SJSA1 (cell line): ENCODE data around the gene TSEN34. TPM values are rescaled to one million over a fixed set of nuclear protein-coding genes. Genes with fewer than 3 reads are reported as not detected.
"Not testable (repeated sequence)": the region's sequence is repeated elsewhere in the genome, so short reads cannot be mapped to it uniquely, and the experiment has no call there.

ENCODE experiments used
- DNase-seq, 2 experiments: peaks; one replicate each; pipeline ENCODE4 v3.0.0-alpha.2; 2015 to 2020; ENCODE audit warnings: low spot score in 2 of 2, low read depth in 1 of 2
- H3K27ac ChIP-seq: fragments of 250-450 bp; sonication (Bioruptor Pico); 2 replicates; pipeline ENCODE4 v1.5.1; 2020; ENCODE audit warnings: mild to moderate bottlenecking, moderate library complexity
- H3K27me3 ChIP-seq: fragments of 250-450 bp; sonication (Bioruptor Pico); replicated peaks from 2 replicates; pipeline ENCODE4 v1.5.1; 2020; ENCODE audit warnings: mild to moderate bottlenecking, moderate library complexity
- H3K36me3 ChIP-seq: fragments of 250-450 bp; sonication (Bioruptor Pico); 2 replicates; pipeline ENCODE4 v1.5.1; 2020; ENCODE audit warnings: mild to moderate bottlenecking
- H3K4me1 ChIP-seq: fragments of 250-450 bp; sonication (Bioruptor Pico); replicated peaks from 2 replicates; pipeline ENCODE4 v1.6.1; 2021; ENCODE audit warnings: mild to moderate bottlenecking
- H3K4me3 ChIP-seq: fragments of 250-450 bp; sonication (Bioruptor Pico); 2 replicates; pipeline ENCODE4 v1.5.1; 2020; ENCODE audit warnings: mild to moderate bottlenecking
- H3K9me3 ChIP-seq: fragments of 250-450 bp; sonication (Bioruptor Pico); replicated peaks from 2 replicates; pipeline ENCODE4 v1.5.1; 2020; ENCODE audit warnings: mild to moderate bottlenecking
- total RNA-seq: library from RNA; depleted of rRNA; stranded (reverse); fragments of >200 nt; shearing (Covaris generic); gene quantifications from 2 replicates; pipeline ENCODE4 v1.2.3, GENCODE V29; 2014

Gene TSEN34
- total RNA-seq, 1 experiment from 2014 or later, result 85.4 TPM

GRCh38 chr19:54216869-54217268 is 25.8 kb downstream of the TSEN34 start:
- peak in 1 of 2 experiments; percentile 25 for DNase-seq
- no peaks in the 10 kb centered on the region for H3K36me3 ChIP-seq
- H3K4me3 ChIP-seq, result no peak overlapping the region
- H3K4me1 ChIP-seq, result no peaks in the 10 kb centered on the region
- H3K27me3 ChIP-seq, result no peaks in the 10 kb centered on the region
- H3K27ac ChIP-seq, result no peak overlapping the region
- H3K9me3 ChIP-seq, result no peaks in the 10 kb centered on the region

- peak in 1 of 2 experiments; percentile 32 for DNase-seq
- H3K27ac ChIP-seq, H3K36me3 ChIP-seq, H3K9me3 ChIP-seq, H3K27me3 ChIP-seq, H3K4me3 ChIP-seq, H3K4me1 ChIP-seq: not testable (repeated sequence)
Observed at GRCh38 chr19:54217517-54218247, 26.6 kb downstream of the TSEN34 start.

- DNase-seq, result peak in 1 of 2 experiments; percentile 28
- H3K4me3 ChIP-seq, result no peak overlapping the region
- no peaks in the 10 kb centered on the region for H3K4me1 ChIP-seq
- no peak overlapping the region for H3K27ac ChIP-seq
- no peaks in the 10 kb centered on the region for H3K36me3 ChIP-seq
- H3K27me3 ChIP-seq, result peaks cover 3% of the 10 kb centered on the region
- H3K9me3 ChIP-seq, result no peaks in the 10 kb centered on the region
Observed at GRCh38 chr19:54218259-54218658, 27.2 kb downstream of the TSEN34 start.

GRCh38 chr19:54218960-54219661 is 28.0 kb downstream of the TSEN34 start:
- Histone ChIP-seq H3K27me3 (peaks cover 4% of the 10 kb centered on the region), H3K36me3 (no peaks in the 10 kb centered on the region), H3K9me3 (no peaks in the 10 kb centered on the region), H3K27ac (no peak overlapping the region), H3K4me3 (no peak overlapping the region), H3K4me1 (no peaks in the 10 kb centered on the region)
- DNase-seq, result peak in 1 of 2 experiments; percentile 39

GRCh38 chr19:54219702-54220101 is 28.6 kb downstream of the TSEN34 start:
- not testable (repeated sequence) for H3K36me3 ChIP-seq, H3K27ac ChIP-seq, H3K4me1 ChIP-seq, H3K4me3 ChIP-seq, H3K27me3 ChIP-seq, H3K9me3 ChIP-seq
- peak in 1 of 2 experiments; percentile 35 for DNase-seq

GRCh38 chr19:54221947-54222346 is 30.8 kb downstream of the TSEN34 start:
- peak in 1 of 2 experiments; percentile 25 for DNase-seq
- H3K27ac ChIP-seq, H3K36me3 ChIP-seq, H3K9me3 ChIP-seq, H3K4me1 ChIP-seq, H3K4me3 ChIP-seq: not testable (repeated sequence)
- peaks cover 14% of the 10 kb centered on the region for H3K27me3 ChIP-seq

GRCh38 chr19:54222474-54223276 is 31.6 kb downstream of the TSEN34 start, which contains the start of gene LILRB3:
Gene LILRB3 (minus strand): TSS chr19:54223007. CDS start chr19:54222976, 31 bp downstream.
- not testable (repeated sequence) for H3K9me3 ChIP-seq, H3K4me1 ChIP-seq, H3K27ac ChIP-seq, H3K36me3 ChIP-seq, H3K4me3 ChIP-seq
- DNase-seq, result peak in 1 of 2 experiments; percentile 47
- peaks cover 19% of the 10 kb centered on the region for H3K27me3 ChIP-seq

GRCh38 chr19:54223277-54223936 is 32.3 kb downstream of the TSEN34 start:
- not testable (repeated sequence) for H3K36me3 ChIP-seq, H3K4me3 ChIP-seq, H3K4me1 ChIP-seq, H3K9me3 ChIP-seq, H3K27ac ChIP-seq
- peak in 1 of 2 experiments; percentile 35 for DNase-seq
- H3K27me3 ChIP-seq, result peaks cover 26% of the 10 kb centered on the region

- not testable (repeated sequence) for H3K27ac ChIP-seq, H3K4me3 ChIP-seq, H3K9me3 ChIP-seq, H3K4me1 ChIP-seq, H3K36me3 ChIP-seq
- peak in 1 of 2 experiments; percentile 28 for DNase-seq
- H3K27me3 ChIP-seq, result peaks cover 28% of the 10 kb centered on the region
Observed at GRCh38 chr19:54223937-54224281, 32.8 kb downstream of the TSEN34 start.

GRCh38 chr19:54224619-54225018 is 33.5 kb downstream of the TSEN34 start:
- not testable (repeated sequence) for H3K4me1 ChIP-seq, H3K9me3 ChIP-seq, H3K4me3 ChIP-seq, H3K27ac ChIP-seq, H3K36me3 ChIP-seq
- peaks cover 31% of the 10 kb centered on the region for H3K27me3 ChIP-seq
- DNase-seq, result peak in 1 of 2 experiments; percentile 21

GRCh38 chr19:54229146-54229545 is 38.0 kb downstream of the TSEN34 start:
- Histone ChIP-seq H3K4me1 (no peaks in the 10 kb centered on the region), H3K4me3 (no peak overlapping the region), H3K9me3 (no peaks in the 10 kb centered on the region), H3K27me3 (peaks cover 32% of the 10 kb centered on the region), H3K36me3 (no peaks in the 10 kb centered on the region), H3K27ac (no peak overlapping the region)
- peak in 1 of 2 experiments; percentile 28 for DNase-seq

GRCh38 chr19:54230031-54230430 is 38.9 kb downstream of the TSEN34 start:
- Histone ChIP-seq H3K27ac (no peak overlapping the region), H3K36me3 (no peaks in the 10 kb centered on the region), H3K27me3 (peaks cover 32% of the 10 kb centered on the region), H3K9me3 (no peaks in the 10 kb centered on the region), H3K4me1 (no peaks in the 10 kb centered on the region), H3K4me3 (no peak overlapping the region)
- DNase-seq, result peak in 1 of 2 experiments; percentile 36

- no peak overlapping the region for H3K4me3 ChIP-seq
- H3K27ac ChIP-seq, result no peak overlapping the region
- H3K36me3 ChIP-seq, result no peaks in the 10 kb centered on the region
- DNase-seq, result peak; percentile 61 to 75
- H3K27me3 ChIP-seq, result peaks cover 26% of the 10 kb centered on the region
- H3K9me3 ChIP-seq, result no peaks in the 10 kb centered on the region
- H3K4me1 ChIP-seq, result no peaks in the 10 kb centered on the region
Observed at GRCh38 chr19:54231077-54231931, 40.2 kb downstream of the TSEN34 start.
